NCI-H146 treated with DMSO at 0.1 percent for 48 hours (cell line): ENCODE measurements around the gene PPM1A.

Source experiments
- DNase-seq: peaks from one replicate; lab custom pipeline; 2025; ENCODE audit not compliant: unreplicated experiment; lab: John Stamatoyannopoulos, UW

Gene PPM1A

GRCh38 chr14:60248697-60249318, at the start of gene PPM1A:
TSS of gene PPM1A (plus strand) at chr14:60249221. CDS start at chr14:60282704, 33,483 bp downstream.
- DNase-seq = peak; percentile 68

GRCh38 chr14:60199321-60199720, 49.7 kb upstream of the PPM1A start:
- no peak for DNase-seq

GRCh38 chr14:60204104-60204842, 44.7 kb upstream of the PPM1A start:
- peak; percentile 83 for DNase-seq

- no peak for DNase-seq
These were observed 43.9 kb upstream of the PPM1A start for GRCh38 chr14:60204843-60205774.

GRCh38 chr14:60206249-60206670, 42.8 kb upstream of the PPM1A start:
- DNase-seq = no peak

- DNase-seq = no peak
These were observed 42.0 kb upstream of the PPM1A start for GRCh38 chr14:60206837-60207533.

GRCh38 chr14:60210703-60211102, 38.3 kb upstream of the PPM1A start:
- no peak for DNase-seq

- DNase-seq = peak; percentile 88
These were observed 37.9 kb upstream of the PPM1A start for GRCh38 chr14:60211153-60211552.

- no peak for DNase-seq
These were observed 36.3 kb upstream of the PPM1A start for GRCh38 chr14:60212503-60213371.

- no peak for DNase-seq
These were observed 35.0 kb upstream of the PPM1A start for GRCh38 chr14:60214003-60214402.

GRCh38 chr14:60214415-60215126, 34.5 kb upstream of the PPM1A start:
- DNase-seq = no peak

GRCh38 chr14:60215127-60215444, 33.9 kb upstream of the PPM1A start:
- DNase-seq = no peak

GRCh38 chr14:60215520-60216420, 33.3 kb upstream of the PPM1A start:
- DNase-seq = no peak

GRCh38 chr14:60217713-60218112, 31.3 kb upstream of the PPM1A start:
- DNase-seq = no peak

GRCh38 chr14:60220084-60220483, 28.9 kb upstream of the PPM1A start:
- DNase-seq = no peak

GRCh38 chr14:60220917-60221316, 28.1 kb upstream of the PPM1A start:
- no peak for DNase-seq

- no peak for DNase-seq
These were observed 27.6 kb upstream of the PPM1A start for GRCh38 chr14:60221457-60221856.

GRCh38 chr14:60222820-60223219, 26.2 kb upstream of the PPM1A start:
- DNase-seq = no peak

GRCh38 chr14:60225265-60225664, 23.8 kb upstream of the PPM1A start:
- DNase-seq = no peak
